ENCODE measurements around the gene THADA.

THADA gene

DNA sequence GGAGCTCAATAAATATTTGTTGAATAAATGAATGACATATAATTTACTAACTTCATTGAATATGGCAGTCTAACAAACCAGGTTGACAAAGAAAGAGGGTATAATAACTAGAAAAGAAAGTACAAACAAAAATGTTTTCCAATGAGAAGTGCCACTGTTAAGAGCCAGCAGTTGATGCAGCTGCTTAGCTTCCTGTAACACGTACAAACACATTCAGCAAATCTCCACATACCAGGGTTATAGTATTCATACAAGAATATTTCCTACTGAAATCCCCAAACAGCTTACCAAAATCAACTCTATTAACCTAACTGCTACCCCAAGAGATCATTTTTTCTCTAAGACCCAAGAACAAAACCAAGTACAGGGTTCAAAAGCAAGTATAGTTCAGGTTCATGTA is 77.7 kb downstream of the THADA start:
- Histone ChIP-seq H3K27me3 (replicated peaks; ENCODE audit: control insufficient read depth, insufficient read depth, low read length) (no peaks in the 10 kb centered on the region), H3K9ac (ENCODE audit: low read length) (no peak overlapping the region), H3K4me1 (ENCODE audit: control insufficient read depth, insufficient read depth, low read length) (peaks cover 46% of the 10 kb centered on the region), H3K4me3 (ENCODE audit: low read length) (no peak overlapping the region), H3K9me3 (ENCODE audit: control insufficient read depth, low read length) (no peaks in the 10 kb centered on the region), H3K36me3 (ENCODE audit: control insufficient read depth, insufficient read depth, low read length, severe bottlenecking) (no peaks in the 10 kb centered on the region)
- DNase-seq (ENCODE audit: low read depth): peak; percentile 24

DNA sequence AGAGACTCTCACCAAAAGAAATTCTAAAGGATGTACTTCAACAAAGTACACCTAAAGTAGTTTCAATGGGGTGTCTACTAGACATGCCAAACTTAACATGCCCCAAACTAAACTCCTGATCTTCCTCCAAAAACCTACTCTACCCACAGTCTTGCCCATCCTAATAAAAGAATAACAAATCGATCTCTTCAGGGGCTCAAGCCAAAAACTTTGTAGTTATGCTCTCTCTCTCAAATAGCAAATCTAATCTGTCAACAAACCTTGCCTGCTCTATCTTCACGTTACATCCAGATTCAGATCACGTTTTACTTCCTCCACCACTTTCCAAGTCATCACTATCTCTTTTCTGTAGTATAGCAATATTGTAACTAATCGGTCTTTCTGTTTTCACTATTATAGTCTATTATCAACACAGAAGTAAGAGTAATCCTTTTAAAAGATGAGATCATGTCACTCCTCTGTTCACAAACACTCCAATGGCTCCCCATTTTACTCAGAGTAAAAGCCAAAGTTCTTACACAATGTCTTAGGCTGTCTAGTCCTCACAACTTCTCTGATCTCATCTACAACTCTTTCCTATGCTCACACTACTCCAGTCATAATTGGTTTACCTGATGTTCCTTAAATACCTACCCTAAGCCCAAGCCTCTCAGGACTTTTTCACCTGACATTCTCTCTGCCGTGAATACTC is 79.9 kb downstream of the THADA start:
- H3K27me3 ChIP-seq (replicated peaks; ENCODE audit: control insufficient read depth, insufficient read depth, low read length): no peaks in the 10 kb centered on the region
- H3K4me3 ChIP-seq (ENCODE audit: low read length): no peak overlapping the region
- H3K4me1 ChIP-seq (ENCODE audit: control insufficient read depth, insufficient read depth, low read length): peaks cover 60% of the 10 kb centered on the region
- no peak for DNase-seq (ENCODE audit: low read depth)
- H3K9ac ChIP-seq (ENCODE audit: low read length): no peak overlapping the region
- H3K9me3 ChIP-seq (ENCODE audit: control insufficient read depth, low read length): no peaks in the 10 kb centered on the region
- H3K36me3 ChIP-seq (ENCODE audit: control insufficient read depth, insufficient read depth, low read length, severe bottlenecking): no peaks in the 10 kb centered on the region

DNA sequence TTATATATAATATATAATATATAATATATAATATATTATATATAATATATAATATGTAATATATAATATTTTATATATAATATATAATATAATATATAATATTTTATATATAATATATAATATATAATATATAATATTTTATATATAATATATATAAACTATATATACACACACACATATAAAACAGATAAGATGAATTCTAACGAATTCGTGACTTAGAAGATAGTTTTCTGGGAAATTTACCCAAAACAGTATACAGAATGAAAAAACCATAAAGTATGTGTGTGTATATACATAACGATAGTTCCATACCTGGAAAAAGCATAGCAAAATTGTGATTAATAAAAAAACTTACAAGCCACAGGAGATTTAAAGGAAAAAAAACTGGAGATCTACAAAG is 80.6 kb downstream of the THADA start:
- no peak overlapping the region for H3K9ac ChIP-seq (ENCODE audit: low read length)
- no peaks in the 10 kb centered on the region for H3K36me3 ChIP-seq (ENCODE audit: control insufficient read depth, insufficient read depth, low read length, severe bottlenecking)
- DNase-seq (ENCODE audit: low read depth): no peak

DNA sequence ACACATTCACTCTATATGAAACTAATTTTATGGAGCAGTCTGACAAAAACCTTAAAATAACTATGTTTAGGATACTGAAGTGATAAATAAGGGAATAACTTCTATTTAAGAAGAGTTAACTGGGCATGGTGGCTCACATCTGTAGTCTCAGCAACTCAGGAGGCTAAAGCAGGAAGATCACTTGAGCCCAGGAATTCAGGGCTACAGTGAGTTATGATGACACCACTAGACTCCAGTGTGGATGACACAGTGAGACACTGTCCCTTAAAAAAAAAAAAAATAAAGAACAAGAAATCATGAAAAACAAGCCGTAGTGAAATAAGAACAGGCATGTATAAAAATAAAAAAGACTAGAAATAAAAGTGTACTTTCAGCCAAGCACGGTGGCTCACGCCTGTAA is 82.0 kb downstream of the THADA start:
- Histone ChIP-seq H3K4me1 (ENCODE audit: control insufficient read depth, insufficient read depth, low read length) (peaks cover 41% of the 10 kb centered on the region), H3K27me3 (replicated peaks; ENCODE audit: control insufficient read depth, insufficient read depth, low read length) (no peaks in the 10 kb centered on the region), H3K4me3 (ENCODE audit: low read length) (no peak overlapping the region), H3K9ac (ENCODE audit: low read length) (no peak overlapping the region), H3K9me3 (ENCODE audit: control insufficient read depth, low read length) (no peaks in the 10 kb centered on the region), H3K36me3 (ENCODE audit: control insufficient read depth, insufficient read depth, low read length, severe bottlenecking) (no peaks in the 10 kb centered on the region)
- DNase-seq (ENCODE audit: low read depth): no peak

More for the DNA sequence above, 80.6 kb downstream of the THADA start:
- Histone ChIP-seq H3K4me1 (ENCODE audit: control insufficient read depth, insufficient read depth, low read length) (peaks cover 55% of the 10 kb centered on the region), H3K27me3 (replicated peaks; ENCODE audit: control insufficient read depth, insufficient read depth, low read length) (no peaks in the 10 kb centered on the region), H3K4me3 (ENCODE audit: low read length) (no peak overlapping the region), H3K9me3 (ENCODE audit: control insufficient read depth, low read length) (no peaks in the 10 kb centered on the region)

DNA sequence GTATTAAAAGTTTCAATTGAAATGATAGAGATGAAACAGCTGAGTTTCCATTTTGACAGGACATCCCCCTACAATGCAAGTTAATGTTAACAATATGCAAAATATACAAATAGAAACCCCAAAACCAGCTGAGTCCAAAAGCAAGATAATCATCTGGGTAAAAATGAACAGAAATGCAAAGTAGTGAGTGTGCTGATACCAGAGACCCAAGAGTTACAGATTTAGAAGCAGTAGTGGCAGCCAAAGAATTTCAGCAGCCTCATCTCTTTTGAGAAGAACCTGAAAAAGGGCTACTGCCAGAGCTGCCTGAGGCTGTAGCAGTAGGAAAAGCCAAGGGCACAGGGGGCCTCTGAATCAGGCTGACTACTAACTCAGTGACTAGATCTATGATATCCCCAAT is 82.6 kb downstream of the THADA start:
- Histone ChIP-seq H3K9ac (ENCODE audit: low read length) (peak overlapping the region; percentile 34), H3K4me1 (ENCODE audit: control insufficient read depth, insufficient read depth, low read length) (peaks cover 37% of the 10 kb centered on the region), H3K9me3 (ENCODE audit: control insufficient read depth, low read length) (no peaks in the 10 kb centered on the region), H3K27me3 (replicated peaks; ENCODE audit: control insufficient read depth, insufficient read depth, low read length) (no peaks in the 10 kb centered on the region), H3K4me3 (ENCODE audit: low read length) (no peak overlapping the region), H3K36me3 (ENCODE audit: control insufficient read depth, insufficient read depth, low read length, severe bottlenecking) (no peaks in the 10 kb centered on the region)
- DNase-seq (ENCODE audit: low read depth): peak; percentile 50

DNA sequence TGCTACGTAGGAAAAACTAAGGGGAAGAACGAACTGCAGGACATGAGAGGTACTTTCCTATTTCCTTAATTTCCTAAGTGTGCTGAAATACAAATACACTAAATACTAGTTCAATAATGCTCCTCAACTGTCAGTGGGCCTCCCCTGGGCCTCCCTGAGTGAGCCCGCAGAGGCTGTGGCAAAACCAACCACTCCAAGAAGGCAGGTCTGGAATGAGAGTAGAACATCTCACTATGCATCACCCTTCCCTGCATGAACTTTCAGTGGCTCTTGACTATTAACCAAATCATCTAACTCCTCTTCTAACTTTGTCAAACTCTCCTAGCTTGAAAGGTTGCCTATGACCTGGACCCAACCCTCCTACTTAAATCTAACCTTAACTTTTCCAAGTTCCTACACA is 84.6 kb downstream of the THADA start:
- Histone ChIP-seq H3K9me3 (ENCODE audit: control insufficient read depth, low read length) (no peaks in the 10 kb centered on the region), H3K4me1 (ENCODE audit: control insufficient read depth, insufficient read depth, low read length) (peaks cover 22% of the 10 kb centered on the region), H3K4me3 (ENCODE audit: low read length) (no peak overlapping the region), H3K27me3 (replicated peaks; ENCODE audit: control insufficient read depth, insufficient read depth, low read length) (no peaks in the 10 kb centered on the region), H3K36me3 (ENCODE audit: control insufficient read depth, insufficient read depth, low read length, severe bottlenecking) (peaks cover 9% of the 10 kb centered on the region), H3K9ac (ENCODE audit: low read length) (no peak overlapping the region)
- DNase-seq (ENCODE audit: low read depth): no peak

DNA sequence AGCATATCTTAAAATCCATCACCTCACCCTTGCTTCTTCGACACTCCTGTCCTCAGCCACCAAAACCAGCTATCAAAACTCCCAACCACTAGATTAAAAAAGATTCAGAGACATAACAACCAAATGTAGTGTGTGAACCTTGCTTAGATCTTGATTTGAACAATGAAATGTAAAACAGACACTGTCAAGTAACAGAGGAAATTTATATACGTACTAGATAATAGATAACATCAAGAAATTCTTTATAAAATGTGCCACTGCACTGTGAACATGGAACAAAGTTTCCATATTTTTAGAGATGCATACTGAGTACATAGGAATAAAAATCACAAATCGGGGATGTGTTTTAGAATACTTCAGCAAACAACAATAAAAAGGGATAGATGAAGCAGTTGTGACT is 86.0 kb downstream of the THADA start:
- no peak overlapping the region for H3K9ac ChIP-seq (ENCODE audit: low read length)
- no peaks in the 10 kb centered on the region for H3K27me3 ChIP-seq (replicated peaks; ENCODE audit: control insufficient read depth, insufficient read depth, low read length)
- H3K4me3 ChIP-seq (ENCODE audit: low read length): no peak overlapping the region
- H3K9me3 ChIP-seq (ENCODE audit: control insufficient read depth, low read length): no peaks in the 10 kb centered on the region
- no peak for DNase-seq (ENCODE audit: low read depth)
- H3K36me3 ChIP-seq (ENCODE audit: control insufficient read depth, insufficient read depth, low read length, severe bottlenecking): peaks cover 18% of the 10 kb centered on the region
- H3K4me1 ChIP-seq (ENCODE audit: control insufficient read depth, insufficient read depth, low read length): peaks cover 21% of the 10 kb centered on the region

DNA sequence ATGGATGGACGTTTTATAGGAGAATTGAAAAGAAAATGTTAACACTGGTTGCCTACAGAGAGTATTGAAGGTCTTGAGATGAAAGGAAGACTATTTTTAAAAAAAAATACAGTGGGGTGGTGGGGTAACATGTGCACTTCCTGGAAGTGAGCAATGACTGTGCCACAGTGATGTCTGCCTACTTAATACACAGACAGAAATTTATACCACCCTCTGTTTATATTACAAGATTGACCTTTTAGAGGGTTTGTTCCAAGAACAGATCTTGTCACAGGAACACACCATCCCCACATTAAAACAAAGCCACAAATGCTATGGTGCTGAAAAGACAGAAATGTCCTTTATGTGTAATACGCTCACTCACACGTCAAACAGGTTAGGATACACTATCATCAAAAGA is 87.6 kb downstream of the THADA start:
- Histone ChIP-seq H3K4me1 (ENCODE audit: control insufficient read depth, insufficient read depth, low read length) (peaks cover 15% of the 10 kb centered on the region), H3K9me3 (ENCODE audit: control insufficient read depth, low read length) (no peaks in the 10 kb centered on the region), H3K9ac (ENCODE audit: low read length) (no peak overlapping the region), H3K27me3 (replicated peaks; ENCODE audit: control insufficient read depth, insufficient read depth, low read length) (no peaks in the 10 kb centered on the region), H3K36me3 (ENCODE audit: control insufficient read depth, insufficient read depth, low read length, severe bottlenecking) (peaks cover 30% of the 10 kb centered on the region), H3K4me3 (ENCODE audit: low read length) (no peak overlapping the region)
- no peak for DNase-seq (ENCODE audit: low read depth)

DNA sequence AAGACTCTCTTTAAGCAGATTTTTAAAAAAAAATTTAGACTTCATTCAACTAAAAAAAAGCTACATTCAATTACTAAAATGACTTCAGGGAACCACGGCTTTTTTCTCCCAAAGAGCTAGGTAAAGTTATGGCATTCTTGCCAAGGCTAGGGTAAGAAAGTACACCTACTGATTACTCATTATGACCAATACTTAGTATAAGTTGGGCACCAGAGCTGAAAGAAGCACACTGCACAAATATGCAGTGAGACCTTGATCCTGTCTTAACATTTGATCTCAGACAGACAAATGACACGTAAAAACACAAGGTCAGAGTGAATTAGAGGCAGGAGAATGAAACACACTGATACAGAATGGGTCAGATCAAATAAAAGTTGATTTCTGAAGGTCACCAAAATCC is 88.7 kb downstream of the THADA start:
- Histone ChIP-seq H3K4me3 (ENCODE audit: low read length) (no peak overlapping the region), H3K9me3 (ENCODE audit: control insufficient read depth, low read length) (no peaks in the 10 kb centered on the region), H3K4me1 (ENCODE audit: control insufficient read depth, insufficient read depth, low read length) (peaks cover 6% of the 10 kb centered on the region), H3K36me3 (ENCODE audit: control insufficient read depth, insufficient read depth, low read length, severe bottlenecking) (peaks cover 30% of the 10 kb centered on the region), H3K9ac (ENCODE audit: low read length) (no peak overlapping the region), H3K27me3 (replicated peaks; ENCODE audit: control insufficient read depth, insufficient read depth, low read length) (no peaks in the 10 kb centered on the region)
- DNase-seq (ENCODE audit: low read depth): no peak

DNA sequence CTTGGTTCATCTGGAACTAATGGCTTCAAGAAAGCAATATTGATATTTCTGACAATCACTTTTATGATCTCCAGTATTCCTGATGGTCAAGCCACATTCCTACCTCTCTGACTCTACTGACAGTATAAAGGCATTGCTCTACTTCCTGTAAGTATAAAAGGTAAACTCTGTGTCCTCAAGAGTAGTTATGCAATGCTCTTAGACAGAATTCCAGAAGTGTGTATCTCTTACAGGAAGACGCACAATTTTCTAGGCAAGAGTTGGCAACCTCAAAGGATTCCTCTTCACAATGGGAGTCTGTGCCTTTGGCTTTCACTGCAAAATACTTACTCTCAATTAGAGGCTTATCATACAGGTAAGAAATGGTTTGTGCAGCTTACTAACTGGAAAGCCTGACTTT is 100.1 kb downstream of the THADA start:
- no peaks in the 10 kb centered on the region for H3K9me3 ChIP-seq (ENCODE audit: control insufficient read depth, low read length)
- peaks cover 13% of the 10 kb centered on the region for H3K4me1 ChIP-seq (ENCODE audit: control insufficient read depth, insufficient read depth, low read length)
- DNase-seq (ENCODE audit: low read depth): no peak
- H3K4me3 ChIP-seq (ENCODE audit: low read length): no peak overlapping the region
- no peaks in the 10 kb centered on the region for H3K27me3 ChIP-seq (replicated peaks; ENCODE audit: control insufficient read depth, insufficient read depth, low read length)
- no peak overlapping the region for H3K9ac ChIP-seq (ENCODE audit: low read length)
- peaks cover 9% of the 10 kb centered on the region for H3K36me3 ChIP-seq (ENCODE audit: control insufficient read depth, insufficient read depth, low read length, severe bottlenecking)

DNA sequence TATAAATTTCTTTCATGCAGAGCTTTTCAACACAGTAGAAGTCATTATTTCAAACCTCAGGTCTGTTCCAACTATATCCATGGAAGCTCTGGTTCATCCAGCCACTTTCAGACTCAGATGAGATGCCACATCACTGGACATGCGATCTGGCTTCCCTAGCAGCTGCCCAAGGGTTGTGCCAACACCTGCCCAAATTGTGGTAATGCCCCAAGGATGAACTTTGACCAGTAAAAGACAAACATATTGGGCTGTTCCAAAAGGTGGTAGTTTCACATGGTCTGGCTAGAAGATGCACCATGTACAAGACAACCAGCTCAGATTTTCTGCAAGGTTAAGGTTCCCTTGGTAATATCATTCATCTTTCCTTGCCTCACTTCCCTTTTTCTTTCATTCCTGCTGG is 101.9 kb downstream of the THADA start:
- no peak for DNase-seq (ENCODE audit: low read depth)
- no peaks in the 10 kb centered on the region for H3K9me3 ChIP-seq (ENCODE audit: control insufficient read depth, low read length)
- H3K9ac ChIP-seq (ENCODE audit: low read length): no peak overlapping the region
- no peaks in the 10 kb centered on the region for H3K27me3 ChIP-seq (replicated peaks; ENCODE audit: control insufficient read depth, insufficient read depth, low read length)
- H3K4me1 ChIP-seq (ENCODE audit: control insufficient read depth, insufficient read depth, low read length): peaks cover 14% of the 10 kb centered on the region
- H3K4me3 ChIP-seq (ENCODE audit: low read length): no peak overlapping the region
- H3K36me3 ChIP-seq (ENCODE audit: control insufficient read depth, insufficient read depth, low read length, severe bottlenecking): peaks cover 9% of the 10 kb centered on the region

DNA sequence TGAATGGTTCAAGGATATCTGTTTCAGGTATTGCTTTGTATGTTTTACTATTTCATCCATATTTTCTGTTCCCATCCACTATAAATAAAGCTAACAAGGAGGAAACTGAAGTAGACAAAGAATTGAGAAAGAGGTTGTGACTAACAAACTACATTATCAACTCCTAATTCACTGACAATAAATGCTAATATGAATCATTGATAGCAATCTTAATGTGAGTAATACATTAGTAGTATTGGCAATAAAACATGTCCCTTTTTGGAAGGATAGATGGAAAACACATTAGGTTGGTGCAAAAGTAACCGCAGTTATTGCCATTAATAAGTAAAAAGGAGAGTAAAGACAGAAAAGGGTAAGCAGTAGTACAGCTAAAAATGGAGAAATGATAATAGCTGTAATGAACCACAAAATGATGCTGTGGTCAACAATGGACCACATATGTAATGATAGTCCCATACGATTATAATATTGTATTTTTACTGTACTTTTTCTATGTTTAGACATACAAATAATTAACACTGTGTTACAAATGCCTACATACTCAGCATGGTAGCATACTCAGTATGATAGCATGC is 104.7 kb downstream of the THADA start:
- Histone ChIP-seq H3K9me3 (ENCODE audit: control insufficient read depth, low read length) (no peaks in the 10 kb centered on the region), H3K4me1 (ENCODE audit: control insufficient read depth, insufficient read depth, low read length) (peaks cover 28% of the 10 kb centered on the region), H3K36me3 (ENCODE audit: control insufficient read depth, insufficient read depth, low read length, severe bottlenecking) (no peaks in the 10 kb centered on the region), H3K9ac (ENCODE audit: low read length) (no peak overlapping the region), H3K4me3 (ENCODE audit: low read length) (no peak overlapping the region), H3K27me3 (replicated peaks; ENCODE audit: control insufficient read depth, insufficient read depth, low read length) (no peaks in the 10 kb centered on the region)
- no peak for DNase-seq (ENCODE audit: low read depth)
